Spinal cord (tissue), 10 donors: ENCODE data around the gene ITPKA. TPM values are rescaled to one million over a fixed set of nuclear protein-coding genes. Genes with fewer than 3 reads are reported as not detected.

Source experiments
- DNase-seq, 6 donors: peaks; one replicate each; pipeline versions ENCODE4 v3.0.0 to v3.0.0-alpha.2; 2013 to 2015; ENCODE audit warnings: low spot score in 6 of 6, low read depth in 4 of 6
- H3K27ac ChIP-seq: one replicate; pipeline ENCODE4 v1.5.1; 2013; ENCODE audit warnings: low read depth, low read length, control low read depth
- H3K27me3 ChIP-seq: one replicate; pipeline ENCODE4 v1.6.1; 2013; ENCODE audit warnings: low read length; ENCODE audit not compliant: control insufficient read depth, insufficient read depth
- H3K36me3 ChIP-seq: one replicate; pipeline ENCODE4 v1.6.1; 2013; ENCODE audit warnings: low read length; ENCODE audit not compliant: control insufficient read depth, insufficient read depth
- H3K4me1 ChIP-seq: one replicate; pipeline ENCODE4 v1.6.1; 2013; ENCODE audit warnings: low read length; ENCODE audit not compliant: control insufficient read depth, insufficient read depth
- H3K4me3 ChIP-seq: one replicate; pipeline ENCODE4 v1.5.1; 2013; ENCODE audit warnings: low read depth, low read length, control low read depth
- H3K9me3 ChIP-seq: one replicate; pipeline ENCODE4 v1.6.1; 2013; ENCODE audit warnings: low read length; ENCODE audit not compliant: control insufficient read depth, insufficient read depth
- WGBS: methylation state at CpG from one replicate; pipeline ENCODE4 v1.1.5; 2013; ENCODE audit warnings: missing lambda C conversion rate; ENCODE audit not compliant: insufficient coverage; 5-methylcytosine and 5-hydroxymethylcytosine counted together
- polyA plus RNA-seq, 2 donors: library from polyadenylated mRNA; unstranded; fragments of 120-200 nt; gene quantifications; one replicate each; pipeline ENCODE4 v1.2.1, GENCODE V29; 2013; ENCODE audit not compliant: insufficient read length in 2 of 2
- total RNA-seq, 2 donors: library from RNA; depleted of rRNA in 1 of 2; stranded (reverse); fragments of 120-200 nt in 1 of 2; fragments of >200 nt in 1 of 2; gene quantifications; one replicate each; pipeline versions ENCODE4 v1.2.3 to v1.2.4, GENCODE V29; 2013 to 2014
- donor health status: healthy.

The ITPKA gene
- total and polyA plus RNA-seq, 4 donors: 0.89 to 2.0 (median 1.5) TPM

GRCh38 chr15:41487802-41488201, 5.9 kb upstream of the ITPKA start:
- Histone ChIP-seq H3K9me3 (no peaks in the 10 kb centered on the region), H3K4me3 (no peak overlapping the region), H3K27ac (no peak overlapping the region), H3K4me1 (peaks cover 7% of the 10 kb centered on the region), H3K27me3 (peaks cover 19% of the 10 kb centered on the region), H3K36me3 (peaks cover 16% of the 10 kb centered on the region)
- WGBS: 100% methylated on average over 2 of the region's 2 CpGs
- DNase-seq: no peak

- Histone ChIP-seq H3K27me3 (peaks cover 33% of the 10 kb centered on the region), H3K36me3 (peaks cover 5% of the 10 kb centered on the region), H3K4me1 (peaks cover 21% of the 10 kb centered on the region), H3K4me3 (no peak overlapping the region), H3K27ac (no peak overlapping the region), H3K9me3 (no peaks in the 10 kb centered on the region)
- no CpG with 5 or more reads among the region's 2 CpGs for WGBS
- no peak for DNase-seq
Observed at GRCh38 chr15:41489641-41490040, 4.0 kb upstream of the ITPKA start.

GRCh38 chr15:41490355-41490754, 3.3 kb upstream of the ITPKA start:
- no peak overlapping the region for H3K27ac ChIP-seq
- no peaks in the 10 kb centered on the region for H3K9me3 ChIP-seq
- H3K4me1 ChIP-seq: peaks cover 28% of the 10 kb centered on the region
- peaks cover 40% of the 10 kb centered on the region for H3K27me3 ChIP-seq
- no CpG with 5 or more reads among the region's 4 CpGs for WGBS
- no peak overlapping the region for H3K4me3 ChIP-seq
- H3K36me3 ChIP-seq: peaks cover 5% of the 10 kb centered on the region
- DNase-seq: no peak

- H3K27me3 ChIP-seq: peaks cover 55% of the 10 kb centered on the region
- 100% methylated on average over 3 of the region's 4 CpGs for WGBS
- no peaks in the 10 kb centered on the region for H3K36me3 ChIP-seq
Observed at GRCh38 chr15:41491889-41492288, 1.8 kb upstream of the ITPKA start.

GRCh38 chr15:41492597-41493204, 973 bp upstream of the ITPKA start:
- no peaks in the 10 kb centered on the region for H3K36me3 ChIP-seq
- peak overlapping the region; percentile 57 for H3K27ac ChIP-seq
- peaks cover 63% of the 10 kb centered on the region for H3K27me3 ChIP-seq
- H3K4me3 ChIP-seq: peak overlapping the region; percentile 52
- no peaks in the 10 kb centered on the region for H3K9me3 ChIP-seq
- H3K4me1 ChIP-seq: peaks cover 37% of the 10 kb centered on the region
- DNase-seq: peak in 1 of 6 donors; percentile 50
- under 1% methylated on average over 13 of the region's 15 CpGs for WGBS

More at GRCh38 chr15:41491889-41492288, 1.8 kb upstream of the ITPKA start:
- no peak overlapping the region for H3K27ac ChIP-seq
- no peaks in the 10 kb centered on the region for H3K9me3 ChIP-seq
- H3K4me3 ChIP-seq: no peak overlapping the region
- H3K4me1 ChIP-seq: peaks cover 37% of the 10 kb centered on the region
- no peak for DNase-seq

- no peaks in the 10 kb centered on the region for H3K9me3 ChIP-seq
- H3K27ac ChIP-seq: no peak overlapping the region
- peaks cover 72% of the 10 kb centered on the region for H3K27me3 ChIP-seq
- no peak overlapping the region for H3K4me3 ChIP-seq
- no peak for DNase-seq
- H3K36me3 ChIP-seq: no peaks in the 10 kb centered on the region
- 0% methylated on average over 41 of the region's 41 CpGs for WGBS
- H3K4me1 ChIP-seq: peaks cover 37% of the 10 kb centered on the region
Observed at GRCh38 chr15:41493902-41494189, 172 bp downstream of the ITPKA start.

GRCh38 chr15:41494190-41494921, 682 bp downstream of the ITPKA start:
- DNase-seq: peak in 2 of 6 donors; percentile 25 to 27
- Histone ChIP-seq H3K4me3 (no peak overlapping the region), H3K27ac (no peak overlapping the region), H3K9me3 (no peaks in the 10 kb centered on the region), H3K27me3 (peaks cover 77% of the 10 kb centered on the region), H3K4me1 (peaks cover 37% of the 10 kb centered on the region), H3K36me3 (no peaks in the 10 kb centered on the region)
- under 1% methylated on average over 69 of the region's 77 CpGs for WGBS

- H3K27ac ChIP-seq: no peak overlapping the region
- DNase-seq: peak in 2 of 6 donors; percentile 6 to 23
- no peaks in the 10 kb centered on the region for H3K9me3 ChIP-seq
- peaks cover 81% of the 10 kb centered on the region for H3K27me3 ChIP-seq
- H3K36me3 ChIP-seq: no peaks in the 10 kb centered on the region
- no peak overlapping the region for H3K4me3 ChIP-seq
- peaks cover 37% of the 10 kb centered on the region for H3K4me1 ChIP-seq
- WGBS: 2% methylated on average over 60 of the region's 60 CpGs
Observed at GRCh38 chr15:41494922-41495735, 1.5 kb downstream of the ITPKA start.

GRCh38 chr15:41495736-41496599, 2.3 kb downstream of the ITPKA start:
- no peaks in the 10 kb centered on the region for H3K36me3 ChIP-seq
- no peak overlapping the region for H3K4me3 ChIP-seq
- no peak for DNase-seq
- no peak overlapping the region for H3K27ac ChIP-seq
- H3K4me1 ChIP-seq: peaks cover 37% of the 10 kb centered on the region
- peaks cover 83% of the 10 kb centered on the region for H3K27me3 ChIP-seq
- no peaks in the 10 kb centered on the region for H3K9me3 ChIP-seq
- WGBS: 23% methylated on average over 58 of the region's 59 CpGs
